Astrocyte of the spinal cord (primary cell): ENCODE results near the gene POMGNT2.

Source experiments
- DNase-seq: peaks from one replicate; pipeline ENCODE4 v3.0.0; 2011; ENCODE audit warnings: low read depth, low spot score
- H3K4me3 ChIP-seq: 2 replicates; pipeline ENCODE4 v1.5.1; 2011; ENCODE audit warnings: low read depth, mild to moderate bottlenecking, low read length, moderate library complexity
- CTCF ChIP-seq: IDR thresholded peaks from 2 replicates; pipeline ENCODE4 v1.5.1; 2012; ENCODE audit warnings: low read depth, mild to moderate bottlenecking, low read length, inconsistent platforms
- in situ Hi-C: cut with HindIII; loops from 2 replicates; pipeline ENCODE4 v1.10.0; 2017; ENCODE audit warnings: low sequenced_read_pairs

POMGNT2 gene

DNA sequence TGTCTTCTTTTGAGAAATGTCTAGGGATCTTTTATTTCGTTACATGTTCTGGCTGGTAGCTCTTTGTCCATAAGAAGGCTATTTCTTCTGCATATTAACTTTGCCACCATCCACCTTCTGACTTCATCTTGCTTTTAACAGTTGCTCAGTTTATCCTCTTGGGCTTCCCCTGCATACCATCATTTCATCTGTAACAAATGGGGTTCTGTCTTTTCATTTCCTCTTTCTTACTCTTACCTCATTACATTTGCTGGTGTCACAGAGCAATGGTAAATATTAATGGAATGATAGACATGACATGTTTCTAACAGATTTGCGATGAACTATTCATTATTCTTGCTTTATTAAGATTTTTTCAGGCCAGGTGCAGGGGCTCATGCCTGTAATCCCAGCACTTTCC, 64.4 kb downstream of the POMGNT2 start:
- in situ Hi-C loops, result no loop called here
- no peak overlapping the region for H3K4me3 ChIP-seq
- TF ChIP-seq CTCF, result no peak
- no peak for DNase-seq

GRCh38 chr3:43038010-43038409, 67.9 kb downstream of the POMGNT2 start:
- in situ Hi-C loops, result no loop called here
- no peak overlapping the region for H3K4me3 ChIP-seq
- DNase-seq, result no peak
- no peak for TF ChIP-seq CTCF

GRCh38 chr3:43036621-43037423, 69.1 kb downstream of the POMGNT2 start:
- in situ Hi-C loops, result no loop called here
- no peak overlapping the region for H3K4me3 ChIP-seq
- no peak for TF ChIP-seq CTCF
- no peak for DNase-seq

GRCh38 chr3:43035801-43036365, 70.0 kb downstream of the POMGNT2 start:
- no peak overlapping the region for H3K4me3 ChIP-seq
- DNase-seq, result no peak
- no peak for TF ChIP-seq CTCF
- in situ Hi-C loops, result no loop called here

DNA sequence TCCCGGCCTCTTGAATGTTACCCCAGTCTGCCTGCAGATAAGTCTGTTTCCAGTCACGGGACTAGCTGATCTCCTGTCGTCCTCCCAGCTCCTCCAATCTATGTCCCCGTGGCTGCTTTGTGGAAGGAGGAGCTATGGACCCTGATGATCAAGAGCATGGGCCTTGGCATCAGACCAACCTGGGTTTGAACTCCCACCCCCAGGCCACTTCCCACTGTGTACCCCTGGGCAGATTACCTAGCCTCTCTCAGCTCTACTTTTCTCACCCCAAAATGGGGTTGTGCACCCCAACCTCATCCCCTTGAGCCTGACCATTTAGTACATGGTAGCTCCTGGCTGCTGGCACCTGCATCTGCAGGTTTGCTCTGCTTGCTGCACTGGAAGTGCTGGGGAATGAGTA, 71.0 kb downstream of the POMGNT2 start:
- no peak overlapping the region for H3K4me3 ChIP-seq
- TF ChIP-seq CTCF, result no peak
- in situ Hi-C loops, result no loop called here
- no peak for DNase-seq

DNA sequence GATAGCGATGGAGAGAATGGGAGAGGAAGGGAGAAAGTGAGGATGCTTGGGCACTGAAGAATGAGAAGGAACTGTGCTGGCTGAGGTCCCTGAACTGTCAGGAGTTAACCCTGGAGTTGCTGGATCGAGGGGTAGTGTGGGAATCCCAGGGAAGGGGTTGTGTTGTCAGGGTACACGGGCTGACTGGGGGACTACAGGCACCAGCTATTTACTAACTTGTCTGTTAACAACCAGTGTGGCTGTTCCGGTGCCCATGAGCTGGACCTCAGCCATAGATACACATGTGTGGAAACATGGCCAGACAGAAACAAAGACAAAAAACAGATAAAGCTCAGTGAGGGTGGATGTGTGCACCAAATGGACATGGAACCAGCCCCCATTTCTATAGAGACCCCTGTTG, 71.7 kb downstream of the POMGNT2 start:
- TF ChIP-seq CTCF, result no peak
- H3K4me3 ChIP-seq, result no peak overlapping the region
- in situ Hi-C loops, result no loop called here
- no peak for DNase-seq
